GM23338 (cell line): ENCODE data around the gene CREBL2. TPM values are rescaled to one million over a fixed set of nuclear protein-coding genes. Genes with fewer than 3 reads are reported as not detected.

Experiments used
- ATAC-seq: fragments of 200-7000 bp; cut with Tn5 transposase; 3 replicates; pipeline ENCODE4 v1.9.1; 2020
- DNase-seq: peaks from one replicate; pipeline ENCODE4 v3.0.0-alpha.2; 2015; ENCODE audit warnings: low spot score
- H2AFZ ChIP-seq: fragments of 200-600 bp; sonication (generic); 2 replicates; pipeline ENCODE4 v1.8.0; 2016; ENCODE audit warnings: antibody characterized with exemption, mild to moderate bottlenecking, moderate library complexity
- H3F3A ChIP-seq: fragments of 200-600 bp; sonication (generic); replicated peaks from 2 replicates; pipeline ENCODE4 v1.8.0; 2017; ENCODE audit warnings: antibody characterized with exemption, mixed run types, low read depth
- H3K27ac ChIP-seq: fragments of 200-600 bp; sonication (generic); 2 replicates; pipeline ENCODE4 v1.6.1; 2016; ENCODE audit warnings: low read depth
- H3K27me3 ChIP-seq: fragments of 200-600 bp; sonication (generic); 2 replicates; pipeline ENCODE4 v1.8.0; 2016; ENCODE audit warnings: mild to moderate bottlenecking, mixed run types, moderate library complexity; ENCODE audit not compliant: insufficient read depth
- H3K36me3 ChIP-seq: fragments of 200-600 bp; sonication (generic); 2 replicates; pipeline ENCODE4 v1.8.0; 2016; ENCODE audit warnings: mild to moderate bottlenecking; ENCODE audit not compliant: insufficient read depth
- H3K4me1 ChIP-seq: fragments of 200-600 bp; sonication (generic); 2 replicates; pipeline ENCODE4 v1.8.0; 2016; ENCODE audit warnings: mild to moderate bottlenecking, moderate library complexity; ENCODE audit not compliant: insufficient read depth
- H3K4me2 ChIP-seq: fragments of 200-600 bp; sonication (generic); 2 replicates; pipeline ENCODE4 v1.7.1; 2017; ENCODE audit warnings: mixed run types
- H3K4me3 ChIP-seq: fragments of 200-600 bp; sonication (generic); 2 replicates; pipeline ENCODE4 v1.6.1; 2016; ENCODE audit warnings: mixed run types
- H3K79me2 ChIP-seq: fragments of 200-600 bp; sonication (generic); replicated peaks from 2 replicates; pipeline ENCODE4 v1.8.0; 2017; ENCODE audit warnings: mild to moderate bottlenecking; ENCODE audit not compliant: insufficient read depth
- H3K9me2 ChIP-seq: fragments of 200-600 bp; sonication (generic); 2 replicates; pipeline ENCODE4 v1.8.0; 2017; ENCODE audit not compliant: insufficient read depth
- H4K20me1 ChIP-seq: fragments of 200-600 bp; sonication (generic); replicated peaks from 2 replicates; pipeline ENCODE4 v1.8.0; 2017; ENCODE audit warnings: mild to moderate bottlenecking; ENCODE audit not compliant: insufficient read depth
- H3K27ac Mint-ChIP-seq: 2 replicates; pipeline ENCODE4 v1.8.0; 2020; ENCODE audit warnings: inconsistent platforms, mild to moderate bottlenecking, moderate library complexity, mixed read lengths
- H3K27me3 Mint-ChIP-seq: 3 replicates; pipeline ENCODE4 v1.8.0; 2022; ENCODE audit warnings: low read depth, mild to moderate bottlenecking, moderate library complexity, mixed read lengths, inconsistent platforms; ENCODE audit not compliant: insufficient read depth, poor library complexity
- H3K36me3 Mint-ChIP-seq: 3 replicates; pipeline ENCODE4 v1.8.0; 2021; ENCODE audit warnings: low read depth, mild to moderate bottlenecking, inconsistent platforms, moderate library complexity, mixed read lengths
- H3K4me1 Mint-ChIP-seq: 3 replicates; pipeline ENCODE4 v1.8.0; 2020; ENCODE audit warnings: mild to moderate bottlenecking, inconsistent platforms, mixed read lengths
- H3K4me3 Mint-ChIP-seq: 3 replicates; pipeline ENCODE4 v1.8.0; 2021; ENCODE audit warnings: moderate library complexity, mild to moderate bottlenecking, inconsistent platforms, mixed read lengths
- H3K9me3 Mint-ChIP-seq: 3 replicates; pipeline ENCODE4 v1.8.0; 2020; ENCODE audit warnings: moderate library complexity, mild to moderate bottlenecking, inconsistent platforms, mixed read lengths
- CREB1 ChIP-seq: fragments of 250-450 bp; sonication (Bioruptor Pico); IDR thresholded peaks from 2 replicates; pipeline ENCODE4 v1.5.0; 2020; ENCODE audit warnings: low read depth, mild to moderate bottlenecking, moderate library complexity
- EZH2 ChIP-seq: fragments of 200-600 bp; sonication (generic); IDR thresholded peaks from one replicate; pipeline ENCODE4 v1.8.0; 2017; ENCODE audit warnings: antibody characterized with exemption, mild to moderate bottlenecking, low read depth; ENCODE audit not compliant: unreplicated experiment
- EZH2phosphoT487 ChIP-seq: fragments of 200-600 bp; sonication (generic); IDR thresholded peaks from one replicate; pipeline ENCODE4 v1.8.1; 2018; ENCODE audit warnings: antibody characterized with exemption; ENCODE audit not compliant: unreplicated experiment
- JUNB ChIP-seq: IDR thresholded peaks from one replicate; pipeline ENCODE4 v1.6.1; 2016; ENCODE audit warnings: antibody characterized with exemption; ENCODE audit not compliant: unreplicated experiment
- NANOG ChIP-seq: IDR thresholded peaks from 2 replicates; pipeline ENCODE4 v1.6.1; 2016; ENCODE audit warnings: antibody characterized with exemption, borderline replicate concordance
- POLR2AphosphoS5 ChIP-seq: IDR thresholded peaks from 2 replicates; pipeline ENCODE4 v1.6.1; 2016; ENCODE audit warnings: antibody characterized with exemption, low read depth
- STAT1 ChIP-seq: IDR thresholded peaks from one replicate; pipeline ENCODE4 v1.6.1; 2016; ENCODE audit warnings: antibody characterized with exemption; ENCODE audit not compliant: unreplicated experiment
- ZNF114 ChIP-seq: fragments of 250-450 bp; sonication (Bioruptor Pico); IDR thresholded peaks from 2 replicates; pipeline ENCODE4 v1.5.0; 2020; ENCODE audit warnings: mild to moderate bottlenecking, moderate library complexity
- ZNF331 ChIP-seq: fragments of 250-450 bp; sonication (Bioruptor Pico); IDR thresholded peaks from 2 replicates; pipeline ENCODE4 v1.5.0; 2020; ENCODE audit warnings: low read depth, mild to moderate bottlenecking, moderate library complexity
- polyA plus RNA-seq: library from polyadenylated mRNA; unstranded; fragments of >200 nt; fragmentation: Nextera tagmentation; extraction: Ambion mirVana; gene quantifications from 2 replicates; pipeline ENCODE4 v1.2.1, GENCODE V29; 2016
- total RNA-seq: library from RNA; depleted of rRNA; stranded (reverse); fragments of >200 nt; shearing (Covaris generic); gene quantifications from 2 replicates; pipeline ENCODE4 v1.2.3, GENCODE V29; 2014
- TF ChIP-seq, protein P1 (sequence below): IDR thresholded peaks from one replicate; pipeline ENCODE4 v1.6.1; 2018; ENCODE audit warnings: antibody characterized with exemption; ENCODE audit not compliant: unreplicated experiment
- TF ChIP-seq, protein P2 (sequence below): fragments of 250-450 bp; sonication (Bioruptor Pico); IDR thresholded peaks from 2 replicates; pipeline ENCODE4 v1.5.0; 2020; ENCODE audit warnings: mild to moderate bottlenecking, moderate library complexity
- TF ChIP-seq, protein P3 (sequence below): IDR thresholded peaks from 2 replicates; pipeline ENCODE4 v1.6.1; 2016; ENCODE audit warnings: antibody characterized with exemption
- TF ChIP-seq, protein P4 (sequence below), 2 experiments: fragments of 200-600 bp in 1 of 2; sonication (generic) in 1 of 2; conservative IDR thresholded peaks; 2 replicates each; pipeline versions ENCODE4 v1.5.1 to v1.6.1; 2016 to 2017; ENCODE audit warnings: antibody characterized with exemption in 2 of 2, low read depth in 2 of 2, mild to moderate bottlenecking in 2 of 2, moderate library complexity in 1 of 2

CREBL2 gene
- total and polyA plus RNA-seq, 2 experiments from 2014 or later: 9.0 to 21.6 TPM

DNA sequence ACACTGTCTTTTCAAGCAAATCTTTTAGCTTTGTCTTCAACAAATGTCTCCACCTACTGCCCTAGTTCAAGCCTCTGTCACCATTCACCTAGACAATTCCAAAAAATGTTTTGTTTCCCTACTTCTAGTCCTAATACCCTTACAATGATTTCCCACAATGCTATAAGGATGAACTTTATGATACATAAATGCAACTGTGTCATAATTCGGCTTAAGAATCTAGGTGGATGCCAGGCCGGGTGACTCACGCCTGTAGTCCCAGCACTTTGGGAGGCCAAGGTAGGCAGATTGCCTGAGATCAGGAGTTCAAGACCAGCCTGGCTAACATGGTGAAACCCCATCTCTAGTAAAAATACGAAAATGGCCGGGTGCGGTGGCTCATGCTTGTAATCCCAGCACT is 20.7 kb upstream of the CREBL2 start:
- ATAC-seq (no peak), DNase-seq (no peak)
- Mint-ChIP-seq H3K4me1 (no peaks in the 10 kb centered on the region), H3K4me3 (no peak overlapping the region), H3K36me3 (no peaks in the 10 kb centered on the region), H3K9me3 (no peaks in the 10 kb centered on the region; the same call in 2 of the 3 replicates), H3K27me3 (peaks cover 4% of the 10 kb centered on the region), H3K27ac (no peak overlapping the region)
- no peaks in the 10 kb centered on the region for H3K27me3 ChIP-seq
- H3K27ac ChIP-seq: no peak overlapping the region
- H3K79me2 ChIP-seq: no peaks in the 10 kb centered on the region
- no peak overlapping the region for H3K4me2 ChIP-seq
- no peak overlapping the region for H3K4me3 ChIP-seq
- H3K4me1 ChIP-seq: no peaks in the 10 kb centered on the region
- 0 out of 2 replicates have a peak, but pooled peaks cover 2% of the 10 kb centered on the region for H3K9me2 ChIP-seq
- no peaks in the 10 kb centered on the region for H3K36me3 ChIP-seq
- H4K20me1 ChIP-seq: no peaks in the 10 kb centered on the region
- no peak overlapping the region for H2AFZ ChIP-seq
- no peaks in the 10 kb centered on the region for H3F3A ChIP-seq
- TF ChIP-seq, protein P1, sequence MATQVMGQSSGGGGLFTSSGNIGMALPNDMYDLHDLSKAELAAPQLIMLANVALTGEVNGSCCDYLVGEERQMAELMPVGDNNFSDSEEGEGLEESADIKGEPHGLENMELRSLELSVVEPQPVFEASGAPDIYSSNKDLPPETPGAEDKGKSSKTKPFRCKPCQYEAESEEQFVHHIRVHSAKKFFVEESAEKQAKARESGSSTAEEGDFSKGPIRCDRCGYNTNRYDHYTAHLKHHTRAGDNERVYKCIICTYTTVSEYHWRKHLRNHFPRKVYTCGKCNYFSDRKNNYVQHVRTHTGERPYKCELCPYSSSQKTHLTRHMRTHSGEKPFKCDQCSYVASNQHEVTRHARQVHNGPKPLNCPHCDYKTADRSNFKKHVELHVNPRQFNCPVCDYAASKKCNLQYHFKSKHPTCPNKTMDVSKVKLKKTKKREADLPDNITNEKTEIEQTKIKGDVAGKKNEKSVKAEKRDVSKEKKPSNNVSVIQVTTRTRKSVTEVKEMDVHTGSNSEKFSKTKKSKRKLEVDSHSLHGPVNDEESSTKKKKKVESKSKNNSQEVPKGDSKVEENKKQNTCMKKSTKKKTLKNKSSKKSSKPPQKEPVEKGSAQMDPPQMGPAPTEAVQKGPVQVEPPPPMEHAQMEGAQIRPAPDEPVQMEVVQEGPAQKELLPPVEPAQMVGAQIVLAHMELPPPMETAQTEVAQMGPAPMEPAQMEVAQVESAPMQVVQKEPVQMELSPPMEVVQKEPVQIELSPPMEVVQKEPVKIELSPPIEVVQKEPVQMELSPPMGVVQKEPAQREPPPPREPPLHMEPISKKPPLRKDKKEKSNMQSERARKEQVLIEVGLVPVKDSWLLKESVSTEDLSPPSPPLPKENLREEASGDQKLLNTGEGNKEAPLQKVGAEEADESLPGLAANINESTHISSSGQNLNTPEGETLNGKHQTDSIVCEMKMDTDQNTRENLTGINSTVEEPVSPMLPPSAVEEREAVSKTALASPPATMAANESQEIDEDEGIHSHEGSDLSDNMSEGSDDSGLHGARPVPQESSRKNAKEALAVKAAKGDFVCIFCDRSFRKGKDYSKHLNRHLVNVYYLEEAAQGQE: no peak
- TF ChIP-seq CREB1 (CRISPR knock-in tag): no peak
- TF ChIP-seq, protein P2, sequence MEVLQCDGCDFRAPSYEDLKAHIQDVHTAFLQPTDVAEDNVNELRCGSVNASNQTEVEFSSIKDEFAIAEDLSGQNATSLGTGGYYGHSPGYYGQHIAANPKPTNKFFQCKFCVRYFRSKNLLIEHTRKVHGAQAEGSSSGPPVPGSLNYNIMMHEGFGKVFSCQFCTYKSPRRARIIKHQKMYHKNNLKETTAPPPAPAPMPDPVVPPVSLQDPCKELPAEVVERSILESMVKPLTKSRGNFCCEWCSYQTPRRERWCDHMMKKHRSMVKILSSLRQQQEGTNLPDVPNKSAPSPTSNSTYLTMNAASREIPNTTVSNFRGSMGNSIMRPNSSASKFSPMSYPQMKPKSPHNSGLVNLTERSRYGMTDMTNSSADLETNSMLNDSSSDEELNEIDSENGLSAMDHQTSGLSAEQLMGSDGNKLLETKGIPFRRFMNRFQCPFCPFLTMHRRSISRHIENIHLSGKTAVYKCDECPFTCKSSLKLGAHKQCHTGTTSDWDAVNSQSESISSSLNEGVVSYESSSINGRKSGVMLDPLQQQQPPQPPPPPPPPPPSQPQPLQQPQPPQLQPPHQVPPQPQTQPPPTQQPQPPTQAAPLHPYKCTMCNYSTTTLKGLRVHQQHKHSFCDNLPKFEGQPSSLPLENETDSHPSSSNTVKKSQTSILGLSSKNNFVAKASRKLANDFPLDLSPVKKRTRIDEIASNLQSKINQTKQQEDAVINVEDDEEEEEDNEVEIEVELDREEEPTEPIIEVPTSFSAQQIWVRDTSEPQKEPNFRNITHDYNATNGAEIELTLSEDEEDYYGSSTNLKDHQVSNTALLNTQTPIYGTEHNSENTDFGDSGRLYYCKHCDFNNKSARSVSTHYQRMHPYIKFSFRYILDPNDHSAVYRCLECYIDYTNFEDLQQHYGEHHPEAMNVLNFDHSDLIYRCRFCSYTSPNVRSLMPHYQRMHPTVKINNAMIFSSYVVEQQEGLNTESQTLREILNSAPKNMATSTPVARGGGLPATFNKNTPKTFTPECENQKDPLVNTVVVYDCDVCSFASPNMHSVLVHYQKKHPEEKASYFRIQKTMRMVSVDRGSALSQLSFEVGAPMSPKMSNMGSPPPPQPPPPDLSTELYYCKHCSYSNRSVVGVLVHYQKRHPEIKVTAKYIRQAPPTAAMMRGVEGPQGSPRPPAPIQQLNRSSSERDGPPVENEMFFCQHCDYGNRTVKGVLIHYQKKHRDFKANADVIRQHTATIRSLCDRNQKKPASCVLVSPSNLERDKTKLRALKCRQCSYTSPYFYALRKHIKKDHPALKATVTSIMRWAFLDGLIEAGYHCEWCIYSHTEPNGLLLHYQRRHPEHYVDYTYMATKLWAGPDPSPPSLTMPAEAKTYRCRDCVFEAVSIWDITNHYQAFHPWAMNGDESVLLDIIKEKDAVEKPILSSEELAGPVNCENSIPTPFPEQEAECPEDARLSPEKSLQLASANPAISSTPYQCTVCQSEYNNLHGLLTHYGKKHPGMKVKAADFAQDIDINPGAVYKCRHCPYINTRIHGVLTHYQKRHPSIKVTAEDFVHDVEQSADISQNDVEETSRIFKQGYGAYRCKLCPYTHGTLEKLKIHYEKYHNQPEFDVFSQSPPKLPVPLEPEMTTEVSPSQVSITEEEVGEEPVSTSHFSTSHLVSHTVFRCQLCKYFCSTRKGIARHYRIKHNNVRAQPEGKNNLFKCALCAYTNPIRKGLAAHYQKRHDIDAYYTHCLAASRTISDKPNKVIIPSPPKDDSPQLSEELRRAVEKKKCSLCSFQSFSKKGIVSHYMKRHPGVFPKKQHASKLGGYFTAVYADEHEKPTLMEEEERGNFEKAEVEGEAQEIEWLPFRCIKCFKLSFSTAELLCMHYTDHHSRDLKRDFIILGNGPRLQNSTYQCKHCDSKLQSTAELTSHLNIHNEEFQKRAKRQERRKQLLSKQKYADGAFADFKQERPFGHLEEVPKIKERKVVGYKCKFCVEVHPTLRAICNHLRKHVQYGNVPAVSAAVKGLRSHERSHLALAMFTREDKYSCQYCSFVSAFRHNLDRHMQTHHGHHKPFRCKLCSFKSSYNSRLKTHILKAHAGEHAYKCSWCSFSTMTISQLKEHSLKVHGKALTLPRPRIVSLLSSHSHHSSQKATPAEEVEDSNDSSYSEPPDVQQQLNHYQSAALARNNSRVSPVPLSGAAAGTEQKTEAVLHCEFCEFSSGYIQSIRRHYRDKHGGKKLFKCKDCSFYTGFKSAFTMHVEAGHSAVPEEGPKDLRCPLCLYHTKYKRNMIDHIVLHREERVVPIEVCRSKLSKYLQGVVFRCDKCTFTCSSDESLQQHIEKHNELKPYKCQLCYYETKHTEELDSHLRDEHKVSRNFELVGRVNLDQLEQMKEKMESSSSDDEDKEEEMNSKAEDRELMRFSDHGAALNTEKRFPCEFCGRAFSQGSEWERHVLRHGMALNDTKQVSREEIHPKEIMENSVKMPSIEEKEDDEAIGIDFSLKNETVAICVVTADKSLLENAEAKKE (CRISPR knock-in tag): no peak
- no peak for TF ChIP-seq EZH2
- TF ChIP-seq, protein P3, sequence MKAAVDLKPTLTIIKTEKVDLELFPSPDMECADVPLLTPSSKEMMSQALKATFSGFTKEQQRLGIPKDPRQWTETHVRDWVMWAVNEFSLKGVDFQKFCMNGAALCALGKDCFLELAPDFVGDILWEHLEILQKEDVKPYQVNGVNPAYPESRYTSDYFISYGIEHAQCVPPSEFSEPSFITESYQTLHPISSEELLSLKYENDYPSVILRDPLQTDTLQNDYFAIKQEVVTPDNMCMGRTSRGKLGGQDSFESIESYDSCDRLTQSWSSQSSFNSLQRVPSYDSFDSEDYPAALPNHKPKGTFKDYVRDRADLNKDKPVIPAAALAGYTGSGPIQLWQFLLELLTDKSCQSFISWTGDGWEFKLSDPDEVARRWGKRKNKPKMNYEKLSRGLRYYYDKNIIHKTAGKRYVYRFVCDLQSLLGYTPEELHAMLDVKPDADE: no peak
- TF ChIP-seq, protein P4, sequence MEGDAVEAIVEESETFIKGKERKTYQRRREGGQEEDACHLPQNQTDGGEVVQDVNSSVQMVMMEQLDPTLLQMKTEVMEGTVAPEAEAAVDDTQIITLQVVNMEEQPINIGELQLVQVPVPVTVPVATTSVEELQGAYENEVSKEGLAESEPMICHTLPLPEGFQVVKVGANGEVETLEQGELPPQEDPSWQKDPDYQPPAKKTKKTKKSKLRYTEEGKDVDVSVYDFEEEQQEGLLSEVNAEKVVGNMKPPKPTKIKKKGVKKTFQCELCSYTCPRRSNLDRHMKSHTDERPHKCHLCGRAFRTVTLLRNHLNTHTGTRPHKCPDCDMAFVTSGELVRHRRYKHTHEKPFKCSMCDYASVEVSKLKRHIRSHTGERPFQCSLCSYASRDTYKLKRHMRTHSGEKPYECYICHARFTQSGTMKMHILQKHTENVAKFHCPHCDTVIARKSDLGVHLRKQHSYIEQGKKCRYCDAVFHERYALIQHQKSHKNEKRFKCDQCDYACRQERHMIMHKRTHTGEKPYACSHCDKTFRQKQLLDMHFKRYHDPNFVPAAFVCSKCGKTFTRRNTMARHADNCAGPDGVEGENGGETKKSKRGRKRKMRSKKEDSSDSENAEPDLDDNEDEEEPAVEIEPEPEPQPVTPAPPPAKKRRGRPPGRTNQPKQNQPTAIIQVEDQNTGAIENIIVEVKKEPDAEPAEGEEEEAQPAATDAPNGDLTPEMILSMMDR (conservative IDR thresholded peaks at IDR 0.05; ENCODE audit: low read depth in 2 of 2): no peak
- no peak for TF ChIP-seq ZNF331
- no peak for TF ChIP-seq POLR2AphosphoS5
- TF ChIP-seq EZH2phosphoT487: no peak
- TF ChIP-seq JUNB: no peak
- TF ChIP-seq ZNF114 (CRISPR knock-in tag): no peak
- no peak for TF ChIP-seq STAT1
- TF ChIP-seq NANOG: no peak
